Heart right ventricle (tissue), 16 donors: ENCODE results near the gene ATP1A2. TPM values are rescaled to one million over a fixed set of nuclear protein-coding genes. Genes with fewer than 3 reads are reported as not detected.

Experiments used
- ATAC-seq, 8 donors: fragments of 200-7000 bp; cut with Tn5 transposase; one replicate each; pipeline ENCODE4 v1.9.1; 2020; ENCODE audit warnings: mild to moderate bottlenecking in 8 of 8, moderate library complexity in 8 of 8, moderate number of reproducible peaks in 1 of 8
- DNase-seq, 2 donors: peaks; one replicate each; pipeline ENCODE4 v3.0.0-alpha.2; 2020
- H3K27ac ChIP-seq, 10 donors: fragments of 200-600 bp; sonication (generic) in 2 of 10; one replicate each; pipeline versions ENCODE4 v1.5.0 to v1.8.0; 2020 to 2022; ENCODE audit warnings: mild to moderate bottlenecking in 3 of 10
- H3K27me3 ChIP-seq, 7 donors: fragments of 200-600 bp; one replicate each; pipeline ENCODE4 v1.8.0; 2021 to 2022; ENCODE audit warnings: mild to moderate bottlenecking in 2 of 7
- H3K36me3 ChIP-seq, 9 donors: fragments of 200-600 bp; sonication (generic) in 1 of 9; one replicate each; pipeline versions ENCODE4 v1.5.0 to v1.8.0; 2020 to 2022; ENCODE audit warnings: mild to moderate bottlenecking in 2 of 9
- H3K4me1 ChIP-seq, 9 donors: fragments of 200-600 bp; sonication (generic) in 1 of 9; one replicate each; pipeline versions ENCODE4 v1.5.0 to v1.8.0; 2020 to 2022; ENCODE audit warnings: mild to moderate bottlenecking in 4 of 9
- H3K4me3 ChIP-seq, 10 donors: fragments of 200-600 bp; sonication (generic) in 2 of 10; one replicate each; pipeline versions ENCODE4 v1.5.0 to v1.8.0; 2020 to 2022; ENCODE audit warnings: mild to moderate bottlenecking in 7 of 10, moderate library complexity in 2 of 10
- H3K9me3 ChIP-seq, 11 donors: fragments of 200-600 bp in 10 of 11; sonication (generic) in 2 of 11; one replicate each; pipeline versions ENCODE4 v1.5.0 to v1.8.0; 2013 to 2022; ENCODE audit warnings: mild to moderate bottlenecking in 2 of 11, control low read depth in 1 of 11, moderate library complexity in 1 of 11
- WGBS, 2 donors: extraction: QIAGEN DNeasy Blood & Tissue Kit; methylation state at CpG; one replicate each; pipeline ENCODE4 v1.1.7; 2013; ENCODE audit warnings: inconsistent platforms in 1 of 2; 5-methylcytosine and 5-hydroxymethylcytosine counted together
- intact Hi-C, 10 donors: fragments of 100-400 bp; cut with DNase I; formaldehyde crosslinking; loops; one replicate each; pipeline versions ENCODE4 v1.11.1 to v1.14.2; 2022
- polyA plus RNA-seq, 2 donors: library from polyadenylated mRNA; stranded (reverse); fragments of 200-250 nt; gene quantifications; one replicate each; pipeline ENCODE4 v1.2.3, GENCODE V29; 2013
- total RNA-seq, 10 donors: library from RNA; stranded (reverse); fragmentation: NEBNext Ultra II Directional in 3 of 10; extraction: Animal tissue kit (Norgen Biotek cat#: 25700) in 3 of 10; gene quantifications; one replicate each; pipeline versions ENCODE4 v1.2.1 to v1.2.4, GENCODE V29; 2021 to 2023
- TF ChIP-seq, protein P1 (sequence below), 9 donors: fragments of 200-600 bp; sonication (generic) in 2 of 9; IDR thresholded peaks; one replicate each; pipeline versions ENCODE4 v1.5.0 to v1.8.0; 2021 to 2022; ENCODE audit warnings: antibody characterized with exemption in 9 of 9, mild to moderate bottlenecking in 5 of 9, moderate library complexity in 1 of 9
- donor health status: Arrhythmogenic right ventricular cardiomyopathy.
- donor health status: ischemic (EF 13 %, LVEDD 7.1; RV severe dilation, severe dysfunction).
- donor health status: healthy with polysubstance abuse.
- donor health status: DM: no; HTN: yes; CAD: no.
- donor health status: DM: no; HTN: no; CAD: no.
- donor health status: ischemic (EF 25% LVEDD 6.9; RV normal size, moderate dysfunction).
- donor health status: ischemic (EF 25% LVEDD 5.7; RV mildly dilated, moderate dysfunction).
- donor health status: healthy.
- donor health status: DM: yes; HTN: yes; CAD: no.
- donor health status: Ischemic cardiomyopathy.
- donor health status: ischemic (EF 35%, LVEDD 5.7; RV mildly dilated, moderate dysfunction).
- donor health status: nonischemic (EF 11% LVEDD 7.7; RV severe dilation, severe dysfunction).
- donor health status: DM: yes; HTN: yes; CAD: no.
- donor health status: PGD.
- donor health status: ischemic (EF 29% LVEDD 5.4; RV normal size, mild dysfunction).
- donor health status: nonischemic (EF 23%, LVEDD 6.1; RV moderate dilation, normal function).

The ATP1A2 gene
- total and polyA plus RNA-seq, 12 donors: 14.2 to 342 (median 190) TPM

DNA sequence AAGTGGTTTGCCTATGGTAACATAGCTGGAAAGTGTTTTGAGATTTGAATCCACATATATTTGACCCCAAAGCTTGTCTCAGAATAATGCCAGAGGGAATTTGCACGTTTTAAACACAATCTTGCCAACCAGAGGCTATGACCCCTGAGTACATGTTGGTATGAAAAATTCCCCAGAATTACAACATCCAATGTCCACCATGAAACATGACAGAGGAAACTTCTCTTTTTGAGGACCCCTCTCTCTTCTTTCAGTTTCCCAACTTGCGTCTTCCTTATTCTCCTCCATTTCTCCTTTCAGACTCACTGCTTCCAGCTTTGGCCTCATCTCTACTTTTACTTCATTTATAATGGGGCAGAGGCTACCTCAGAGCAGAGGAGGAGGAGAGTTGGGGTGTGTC is 39.7 kb upstream of the ATP1A2 start:
- TF ChIP-seq, protein P1, sequence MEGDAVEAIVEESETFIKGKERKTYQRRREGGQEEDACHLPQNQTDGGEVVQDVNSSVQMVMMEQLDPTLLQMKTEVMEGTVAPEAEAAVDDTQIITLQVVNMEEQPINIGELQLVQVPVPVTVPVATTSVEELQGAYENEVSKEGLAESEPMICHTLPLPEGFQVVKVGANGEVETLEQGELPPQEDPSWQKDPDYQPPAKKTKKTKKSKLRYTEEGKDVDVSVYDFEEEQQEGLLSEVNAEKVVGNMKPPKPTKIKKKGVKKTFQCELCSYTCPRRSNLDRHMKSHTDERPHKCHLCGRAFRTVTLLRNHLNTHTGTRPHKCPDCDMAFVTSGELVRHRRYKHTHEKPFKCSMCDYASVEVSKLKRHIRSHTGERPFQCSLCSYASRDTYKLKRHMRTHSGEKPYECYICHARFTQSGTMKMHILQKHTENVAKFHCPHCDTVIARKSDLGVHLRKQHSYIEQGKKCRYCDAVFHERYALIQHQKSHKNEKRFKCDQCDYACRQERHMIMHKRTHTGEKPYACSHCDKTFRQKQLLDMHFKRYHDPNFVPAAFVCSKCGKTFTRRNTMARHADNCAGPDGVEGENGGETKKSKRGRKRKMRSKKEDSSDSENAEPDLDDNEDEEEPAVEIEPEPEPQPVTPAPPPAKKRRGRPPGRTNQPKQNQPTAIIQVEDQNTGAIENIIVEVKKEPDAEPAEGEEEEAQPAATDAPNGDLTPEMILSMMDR (IDR thresholded peaks at IDR 0.05): no peak
- H3K36me3 ChIP-seq: no peaks in the 10 kb centered on the region
- peaks cover 0 to 37% (median 2%) of the 10 kb centered on the region in 9 donors for H3K4me1 ChIP-seq
- peak overlapping the region in 1 of 10 donors; percentile 78 for H3K27ac ChIP-seq
- no peak overlapping the region for H3K4me3 ChIP-seq
- 56 to 59% methylated on average over 2 of the region's 2 CpGs for WGBS, 2 donors
- no peaks in the 10 kb centered on the region for H3K9me3 ChIP-seq
- intact Hi-C loops: no loop called here
- DNase-seq (no peak), ATAC-seq (no peak)
- H3K27me3 ChIP-seq: peaks cover 6 to 59% (median 50%) of the 10 kb centered on the region in 7 donors

DNA sequence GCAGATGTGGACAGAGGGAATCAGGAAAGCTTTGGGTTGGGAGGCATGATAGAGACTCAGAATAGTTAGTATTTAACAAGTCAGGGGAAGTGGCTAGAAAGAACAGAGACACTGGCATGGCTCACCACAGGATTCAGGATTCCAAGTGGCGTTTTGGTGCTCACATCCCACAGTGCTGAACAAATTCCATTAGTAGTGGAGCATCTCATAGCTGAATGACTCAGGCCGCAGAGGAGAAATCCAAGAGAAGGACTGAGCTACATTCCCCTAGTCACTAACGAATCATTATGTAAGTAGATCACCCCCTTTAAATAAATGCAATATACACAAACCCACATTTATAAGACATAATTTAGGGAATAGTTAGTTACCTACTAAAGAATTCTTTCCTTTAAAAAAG is 39.3 kb upstream of the ATP1A2 start:
- ATAC-seq (no peak), DNase-seq (no peak)
- H3K4me3 ChIP-seq: no peak overlapping the region
- TF ChIP-seq, protein P1 (IDR thresholded peaks at IDR 0.05): no peak
- H3K9me3 ChIP-seq: no peaks in the 10 kb centered on the region
- peaks cover 6 to 64% (median 50%) of the 10 kb centered on the region in 7 donors for H3K27me3 ChIP-seq
- H3K4me1 ChIP-seq: peaks cover 0 to 38% (median 0%) of the 10 kb centered on the region in 9 donors
- intact Hi-C loops: no loop called here
- no peaks in the 10 kb centered on the region for H3K36me3 ChIP-seq
- H3K27ac ChIP-seq: peak overlapping the region in 1 of 10 donors; percentile 78
- WGBS, 2 donors: 84 to 85% methylated on average over 3 of the region's 3 CpGs

GRCh38 chr1:160077486-160077885 is 38.1 kb upstream of the ATP1A2 start:
- no peak overlapping the region for H3K4me3 ChIP-seq
- no peaks in the 10 kb centered on the region for H3K36me3 ChIP-seq
- H3K27me3 ChIP-seq: peaks cover 6 to 71% (median 52%) of the 10 kb centered on the region in 7 donors
- peak overlapping the region in 1 of 10 donors; percentile 78 for H3K27ac ChIP-seq
- H3K4me1 ChIP-seq: peaks cover 0 to 41% (median 0%) of the 10 kb centered on the region in 9 donors
- intact Hi-C loops: no loop called here
- TF ChIP-seq, protein P1 (IDR thresholded peaks at IDR 0.05): no peak
- ATAC-seq (no peak), DNase-seq (no peak)
- no peaks in the 10 kb centered on the region for H3K9me3 ChIP-seq

DNA sequence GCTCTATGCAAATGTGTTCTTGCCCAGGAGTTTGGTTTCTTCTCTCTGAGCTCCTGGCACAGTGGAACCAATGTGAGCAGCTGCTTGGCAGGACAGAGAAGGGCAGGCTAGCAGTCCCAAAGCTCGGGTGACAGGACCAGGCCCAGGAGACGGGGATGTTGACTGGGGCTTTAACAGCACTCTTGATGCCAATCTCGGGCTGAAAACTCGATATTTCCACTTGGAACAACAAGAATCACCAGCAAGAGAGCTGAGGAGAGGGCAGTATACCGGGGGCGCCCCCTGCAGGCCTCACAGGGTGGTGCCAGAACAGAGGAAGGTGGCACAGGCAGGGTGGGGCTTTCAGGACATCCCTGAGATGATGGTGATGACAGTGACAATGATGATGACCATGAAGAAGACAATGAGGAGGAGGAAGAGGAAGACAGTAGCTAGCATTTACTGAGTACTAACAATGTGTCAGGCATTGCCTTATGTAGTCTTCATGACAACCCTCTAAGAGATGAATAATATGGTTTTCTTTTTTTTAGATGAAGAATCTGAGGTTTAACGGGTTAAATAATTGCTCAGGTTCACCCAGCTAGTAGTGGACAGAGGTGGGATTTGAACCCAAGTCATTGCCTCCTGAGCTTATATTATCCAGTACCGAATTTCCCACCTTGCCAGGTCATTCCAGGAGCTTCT is 36.9 kb upstream of the ATP1A2 start:
- Histone ChIP-seq H3K27ac (no peak overlapping the region), H3K27me3 (peaks cover 6 to 82% (median 64%) of the 10 kb centered on the region in 7 donors), H3K9me3 (no peaks in the 10 kb centered on the region), H3K4me1 (peaks cover 0 to 41% (median 0%) of the 10 kb centered on the region in 9 donors), H3K4me3 (no peak overlapping the region), H3K36me3 (no peaks in the 10 kb centered on the region)
- WGBS, 2 donors: 17 to 25% methylated on average over 8 of the region's 8 CpGs
- TF ChIP-seq, protein P1 (IDR thresholded peaks at IDR 0.05): peak; percentile 24 to 88 (median 62)
- no peak for DNase-seq
- peak in 2 of 8 donors; percentile 36 to 48 for ATAC-seq
- intact Hi-C loops: loop anchor here in 1 of 10 donors (1.0 kb wide), 1 partner anchor 31 kb away; no protein-coding TSS in a partner anchor
